Spleen (tissue), 11 donors: ENCODE data around the gene RFTN1. TPM values are rescaled to one million over a fixed set of nuclear protein-coding genes. Genes with fewer than 3 reads are reported as not detected.

Source experiments
- DNase-seq: peaks from one replicate; pipeline ENCODE4 v3.0.0-alpha.2; 2020
- H3K27ac ChIP-seq, 8 donors: fragments of 200-600 bp; sonication (generic) in 7 of 8; 1 replicate in 4 of 8; 2 replicates in 4 of 8; pipeline versions ENCODE4 v1.5.0 to v1.8.0; 2016 to 2021; ENCODE audit warnings: inconsistent platforms in 4 of 8, mild to moderate bottlenecking in 4 of 8, moderate library complexity in 1 of 8
- H3K27me3 ChIP-seq, 7 donors: fragments of 200-600 bp; sonication (generic) in 6 of 7; replicated peaks in 1 of 7; 1 replicate in 4 of 7; 2 replicates in 3 of 7; pipeline versions ENCODE4 v1.5.0 to v1.8.0; 2016 to 2021; ENCODE audit warnings: inconsistent platforms in 3 of 7, mild to moderate bottlenecking in 1 of 7
- H3K36me3 ChIP-seq, 6 donors: fragments of 200-600 bp; sonication (generic) in 5 of 6; 1 replicate in 4 of 6; 2 replicates in 2 of 6; pipeline versions ENCODE4 v1.5.0 to v1.8.0; 2016 to 2021; ENCODE audit warnings: inconsistent platforms in 2 of 6
- H3K4me1 ChIP-seq, 6 donors: fragments of 200-600 bp; sonication (generic) in 5 of 6; 1 replicate in 3 of 6; 2 replicates in 3 of 6; pipeline versions ENCODE4 v1.5.0 to v1.8.0; 2016 to 2021; ENCODE audit warnings: inconsistent platforms in 3 of 6
- H3K4me3 ChIP-seq, 8 donors: fragments of 200-600 bp; sonication (generic) in 7 of 8; 1 replicate in 4 of 8; 2 replicates in 4 of 8; pipeline versions ENCODE4 v1.5.0 to v1.8.0; 2016 to 2021; ENCODE audit warnings: inconsistent platforms in 4 of 8, mild to moderate bottlenecking in 4 of 8, moderate library complexity in 2 of 8
- H3K9me3 ChIP-seq, 8 donors: fragments of 200-600 bp; sonication (generic) in 7 of 8; 1 replicate in 4 of 8; 2 replicates in 4 of 8; pipeline versions ENCODE4 v1.5.0 to v1.8.0; 2016 to 2021; ENCODE audit warnings: inconsistent platforms in 4 of 8
- POLR2A ChIP-seq, 3 donors: fragments of 450-650 bp; IDR thresholded peaks; one replicate each; pipeline ENCODE4 v1.5.1; 2017; ENCODE audit warnings: antibody characterized with exemption in 3 of 3, mild to moderate bottlenecking in 1 of 3
- POLR2AphosphoS5 ChIP-seq, 3 donors: sonication (generic); formaldehyde crosslinking; IDR thresholded peaks; one replicate each; pipeline ENCODE4 v1.5.1; 2017; ENCODE audit warnings: antibody characterized with exemption in 3 of 3
- WGBS, 5 donors: extraction: QIAGEN DNeasy Blood & Tissue Kit in 3 of 5; methylation state at CpG; one replicate each; pipeline versions ENCODE4 v1.1.5 to v1.1.7; 2013 to 2018; 5-methylcytosine and 5-hydroxymethylcytosine counted together
- intact Hi-C: fragments of 100-400 bp; cut with DNase I; formaldehyde crosslinking; loops from one replicate; pipeline ENCODE4 v1.15.0; 2023; ENCODE audit warnings: low total_unique reads
- polyA plus RNA-seq, 3 donors: library from polyadenylated mRNA; stranded (reverse); fragments of 200-250 nt; gene quantifications; one replicate each; pipeline ENCODE4 v1.2.1, GENCODE V29; 2013
- total RNA-seq, 7 donors: library from RNA; depleted of rRNA in 3 of 7; stranded (reverse); fragments of >200 nt in 3 of 7; fragmentation: NEBNext Ultra II Directional in 4 of 7; extraction: Animal tissue kit (Norgen Biotek cat#: 25700) in 4 of 7; gene quantifications; one replicate each; pipeline versions ENCODE4 v1.1.0 to v1.2.1, GENCODE V29; 2016 to 2021
- TF ChIP-seq, protein P1 (sequence below), 11 experiments: fragments of 200-600 bp in 7 of 11; fragments of 450-650 bp in 4 of 11; sonication (generic) in 4 of 11; IDR thresholded peaks in 8 of 11; conservative IDR thresholded peaks in 3 of 11; 1 replicate in 7 of 11; 2 replicates in 4 of 11; pipeline versions ENCODE4 v1.4.0 to v1.8.0; 2016 to 2021; ENCODE audit warnings: antibody characterized with exemption in 11 of 11, inconsistent platforms in 4 of 11, mild to moderate bottlenecking in 1 of 11
- donor health status: healthy with polysubstance abuse.
- donor health status: DM: no; HTN: no; CAD: no; lungs with moderate emphysema.
- donor health status: DM: no; HTN: no; CAD: no.
- donor health status: Bipolar disorder and iron deficiency.
- donor health status: healthy.
- donor health status: DM: no; HTN: no; CAD: no.
- donor health status: DM: yes; HTN: yes; CAD: no.

The RFTN1 gene
- total and polyA plus RNA-seq, 10 donors, result 30.4 to 106 (median 75.3) TPM

DNA sequence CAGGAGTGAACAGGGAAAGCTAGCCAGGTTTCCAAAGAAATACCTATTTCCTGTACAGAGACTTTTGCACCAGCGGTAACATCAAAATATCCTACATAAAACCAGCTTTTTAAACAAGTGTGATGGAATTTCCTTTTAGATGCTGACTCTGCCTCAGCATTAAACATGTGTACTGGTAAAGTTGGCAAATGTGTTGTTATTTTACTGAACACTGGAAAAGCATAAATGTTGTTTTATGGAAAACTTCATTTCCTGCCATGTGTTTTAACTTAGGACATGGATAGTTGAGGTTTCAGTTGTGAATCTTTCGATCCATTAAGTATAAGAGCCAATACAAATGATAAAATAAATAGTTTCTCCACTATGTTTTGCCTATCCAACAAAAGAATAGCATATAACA lies 232.8 kb downstream of the RFTN1 start:
- H3K4me1 ChIP-seq, result peaks cover 0 to 12% (median 0%) of the 10 kb centered on the region in 6 donors
- H3K9me3 ChIP-seq, result no peaks in the 10 kb centered on the region
- H3K27ac ChIP-seq, result no peak overlapping the region
- peaks cover 0 to 63% (median 5%) of the 10 kb centered on the region in 6 donors for H3K36me3 ChIP-seq
- intact Hi-C loops, result no loop called here
- DNase-seq, result no peak
- TF ChIP-seq, protein P1, sequence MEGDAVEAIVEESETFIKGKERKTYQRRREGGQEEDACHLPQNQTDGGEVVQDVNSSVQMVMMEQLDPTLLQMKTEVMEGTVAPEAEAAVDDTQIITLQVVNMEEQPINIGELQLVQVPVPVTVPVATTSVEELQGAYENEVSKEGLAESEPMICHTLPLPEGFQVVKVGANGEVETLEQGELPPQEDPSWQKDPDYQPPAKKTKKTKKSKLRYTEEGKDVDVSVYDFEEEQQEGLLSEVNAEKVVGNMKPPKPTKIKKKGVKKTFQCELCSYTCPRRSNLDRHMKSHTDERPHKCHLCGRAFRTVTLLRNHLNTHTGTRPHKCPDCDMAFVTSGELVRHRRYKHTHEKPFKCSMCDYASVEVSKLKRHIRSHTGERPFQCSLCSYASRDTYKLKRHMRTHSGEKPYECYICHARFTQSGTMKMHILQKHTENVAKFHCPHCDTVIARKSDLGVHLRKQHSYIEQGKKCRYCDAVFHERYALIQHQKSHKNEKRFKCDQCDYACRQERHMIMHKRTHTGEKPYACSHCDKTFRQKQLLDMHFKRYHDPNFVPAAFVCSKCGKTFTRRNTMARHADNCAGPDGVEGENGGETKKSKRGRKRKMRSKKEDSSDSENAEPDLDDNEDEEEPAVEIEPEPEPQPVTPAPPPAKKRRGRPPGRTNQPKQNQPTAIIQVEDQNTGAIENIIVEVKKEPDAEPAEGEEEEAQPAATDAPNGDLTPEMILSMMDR (IDR thresholded peaks at IDR 0.05 in 8 of 11, conservative IDR thresholded peaks at IDR 0.05 in 3 of 11), result no peak
- TF ChIP-seq POLR2AphosphoS5 (IDR thresholded peaks at IDR 0.05) (no peak), POLR2A (IDR thresholded peaks at IDR 0.05) (no peak)
- WGBS, 5 donors, result 96 to 100% (median 97%) methylated on average over 2 of the region's 2 CpGs
- no peak overlapping the region for H3K4me3 ChIP-seq
- no peaks in the 10 kb centered on the region for H3K27me3 ChIP-seq

- Histone ChIP-seq H3K4me1 (no peaks in the 10 kb centered on the region), H3K27ac (no peak overlapping the region), H3K4me3 (no peak overlapping the region), H3K9me3 (no peaks in the 10 kb centered on the region), H3K36me3 (peaks cover 0 to 73% (median 10%) of the 10 kb centered on the region in 6 donors), H3K27me3 (no peaks in the 10 kb centered on the region)
- WGBS, 5 donors, result 88 to 96% (median 94%) methylated on average over 3 of the region's 3 CpGs
- no peak for TF ChIP-seq POLR2AphosphoS5 (IDR thresholded peaks at IDR 0.05)
- TF ChIP-seq, protein P1 (IDR thresholded peaks at IDR 0.05 in 8 of 11, conservative IDR thresholded peaks at IDR 0.05 in 3 of 11), result no peak
- TF ChIP-seq POLR2A (IDR thresholded peaks at IDR 0.05), result no peak
- no peak for DNase-seq
- intact Hi-C loops, result no loop called here
Observed at GRCh38 chr3:16279010-16279801, 234.3 kb downstream of the RFTN1 start.

DNA sequence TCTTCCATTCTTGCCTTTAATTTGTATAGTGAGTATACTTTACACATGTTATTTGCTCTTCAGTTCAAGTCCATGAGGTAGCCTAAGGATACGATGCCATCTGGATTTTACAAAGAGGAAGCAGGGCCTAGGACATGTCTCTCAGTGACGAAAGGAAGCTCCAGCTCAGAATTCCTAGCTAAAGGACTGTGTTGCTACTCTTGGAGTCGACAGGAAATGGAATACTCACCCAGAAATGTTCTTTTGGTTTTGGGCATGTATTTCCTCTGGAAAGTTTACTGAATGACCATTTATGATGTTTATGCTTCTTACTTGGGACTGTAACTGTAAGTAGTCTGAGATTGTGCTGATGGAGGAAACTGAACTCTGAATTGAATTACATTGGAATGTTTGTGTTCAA lies 236.0 kb downstream of the RFTN1 start:
- Histone ChIP-seq H3K4me1 (no peaks in the 10 kb centered on the region), H3K9me3 (no peaks in the 10 kb centered on the region), H3K27me3 (no peaks in the 10 kb centered on the region), H3K36me3 (peaks cover 0 to 72% (median 10%) of the 10 kb centered on the region in 6 donors), H3K27ac (no peak overlapping the region), H3K4me3 (no peak overlapping the region)
- 76 to 83% (median 80%) methylated on average over 3 of the region's 3 CpGs for WGBS, 5 donors
- intact Hi-C loops, result no loop called here
- TF ChIP-seq POLR2AphosphoS5 (IDR thresholded peaks at IDR 0.05), result no peak
- TF ChIP-seq, protein P1 (IDR thresholded peaks at IDR 0.05 in 8 of 11, conservative IDR thresholded peaks at IDR 0.05 in 3 of 11), result no peak
- no peak for TF ChIP-seq POLR2A (IDR thresholded peaks at IDR 0.05)
- DNase-seq, result no peak

DNA sequence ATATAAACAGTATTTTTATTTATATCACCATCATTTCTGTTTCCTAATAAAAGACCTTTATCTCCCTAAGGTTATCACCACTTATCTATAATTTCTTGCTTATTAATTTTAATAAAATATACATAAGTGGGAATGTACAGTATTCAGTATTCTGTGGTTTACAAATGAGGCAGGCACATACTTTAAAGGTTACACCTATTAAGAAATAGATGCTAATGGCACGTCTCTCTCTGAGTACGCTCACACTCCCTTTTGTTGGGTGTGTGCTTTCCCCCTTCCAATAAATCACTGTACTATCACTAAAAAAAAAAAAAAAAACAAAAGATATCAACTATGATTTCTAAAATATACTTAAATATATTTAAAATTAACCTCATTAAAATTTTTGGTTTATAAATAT lies 239.6 kb downstream of the RFTN1 start:
- Histone ChIP-seq H3K27me3 (no peaks in the 10 kb centered on the region), H3K36me3 (peaks cover 0 to 86% (median 30%) of the 10 kb centered on the region in 6 donors), H3K9me3 (no peaks in the 10 kb centered on the region), H3K4me1 (peaks cover 0 to 3% (median 0%) of the 10 kb centered on the region in 6 donors), H3K27ac (no peak overlapping the region), H3K4me3 (no peak overlapping the region)
- intact Hi-C loops, result no loop called here
- DNase-seq, result no peak
- TF ChIP-seq, protein P1 (IDR thresholded peaks at IDR 0.05 in 8 of 11, conservative IDR thresholded peaks at IDR 0.05 in 3 of 11), result no peak
- TF ChIP-seq POLR2AphosphoS5 (IDR thresholded peaks at IDR 0.05), result no peak
- TF ChIP-seq POLR2A (IDR thresholded peaks at IDR 0.05), result no peak
- WGBS, 5 donors, result 94 to 97% (median 96%) methylated on average over 2 of the region's 2 CpGs
